ENCODE data around the gene NTN1.

- TF ChIP-seq CTCF (IDR thresholded peaks at IDR 0.05) (peak in 5 of 6 experiments; percentile 46 to 93 (median 83)), POLR2A (IDR thresholded peaks at IDR 0.05) (peak in 1 of 4 donors; percentile 35)
Measured at GRCh38 chr17:9162275-9162985, 141.1 kb downstream of the NTN1 start.
